Smooth muscle cell of the brain vasculature (primary cell): ENCODE results near the gene TFF2.

Experiments
- DNase-seq: peaks from one replicate; pipeline ENCODE4 v3.0.0-alpha.2; 2012; ENCODE audit warnings: low read depth, low spot score

Gene TFF2

GRCh38 chr21:42384156-42384945 lies 33.6 kb upstream of the TFF2 start:
- DNase-seq, result no peak

DNA sequence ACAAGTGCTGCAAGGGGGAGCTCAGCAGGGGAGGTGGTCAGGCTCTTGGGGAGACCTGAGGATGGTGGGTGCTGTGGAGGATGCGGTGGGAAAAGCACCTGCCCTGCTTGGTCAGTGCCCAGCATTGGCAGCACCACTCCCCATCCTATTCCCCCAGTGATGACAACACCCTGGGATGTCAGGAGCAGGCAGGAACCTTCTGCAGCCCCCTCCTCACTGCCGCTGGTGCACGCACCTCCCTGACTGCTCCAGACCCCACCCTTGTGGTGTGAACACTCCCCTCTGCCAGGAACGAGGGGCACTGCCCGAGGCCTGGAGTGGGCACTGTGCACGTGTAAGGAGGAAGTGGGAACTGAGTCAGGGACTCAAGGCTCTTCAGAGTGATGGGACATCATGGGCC lies 32.5 kb upstream of the TFF2 start:
- DNase-seq, result no peak

DNA sequence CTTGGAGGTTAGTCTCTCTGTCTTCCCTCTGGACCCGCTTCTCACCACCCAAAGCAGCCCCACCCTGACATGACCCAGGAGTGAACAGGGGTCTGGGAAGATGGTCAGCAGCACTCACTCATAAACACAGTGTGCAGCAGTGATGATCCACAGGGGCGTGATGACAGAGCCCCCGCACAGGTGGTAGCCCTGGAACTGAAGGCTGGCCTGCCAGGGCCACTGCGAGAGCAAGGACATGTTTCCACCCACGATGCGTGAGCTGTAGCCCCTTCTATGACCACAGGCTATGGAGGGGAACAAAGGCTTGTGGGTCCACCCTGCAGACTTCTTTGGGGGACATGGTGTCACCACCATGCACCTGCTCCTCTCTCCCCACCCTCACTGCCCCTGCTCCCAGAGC lies 32.1 kb upstream of the TFF2 start:
- no peak for DNase-seq

- DNase-seq, result no peak
These were observed 30.7 kb upstream of the TFF2 start for GRCh38 chr21:42381347-42381984.

DNA sequence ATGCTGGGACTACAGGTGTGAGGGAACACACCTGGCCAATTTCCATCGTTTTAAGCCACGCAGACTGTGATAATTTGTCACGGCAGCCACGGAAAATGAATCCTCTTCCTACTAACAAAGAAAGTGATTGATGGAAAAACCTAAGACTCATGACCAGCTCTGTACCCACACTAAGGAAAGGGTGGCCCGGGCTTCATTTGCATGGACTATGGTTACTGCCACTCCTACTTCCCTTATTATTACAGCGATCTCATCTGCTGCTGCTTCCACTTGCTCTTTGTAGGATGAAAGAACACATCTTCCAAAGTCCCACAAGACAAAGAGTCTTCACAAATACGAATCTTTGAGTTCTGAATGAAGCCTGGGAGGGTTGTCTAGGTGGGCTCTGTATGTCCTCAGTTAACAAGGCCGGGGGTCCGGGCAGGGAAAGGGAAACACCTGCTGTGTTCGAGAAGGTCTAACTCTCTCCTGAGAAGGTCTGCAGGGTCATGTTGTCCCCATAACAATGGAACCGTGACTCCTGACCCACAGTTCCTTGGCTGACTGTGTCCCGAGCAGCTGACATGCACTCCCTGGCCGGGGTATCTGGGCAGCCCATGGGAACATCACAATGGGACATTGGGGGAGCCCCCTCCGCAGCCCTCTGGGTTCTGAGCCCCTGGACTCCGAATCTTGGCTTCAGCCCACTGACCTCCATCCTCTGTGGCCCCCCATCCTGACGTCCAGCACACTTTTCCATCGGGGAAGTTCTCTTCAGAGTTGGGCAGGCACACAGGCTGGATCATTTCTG lies 28.8 kb upstream of the TFF2 start:
- no peak for DNase-seq

GRCh38 chr21:42378418-42378817 lies 27.6 kb upstream of the TFF2 start:
- no peak for DNase-seq

GRCh38 chr21:42377951-42378340 lies 27.2 kb upstream of the TFF2 start:
- no peak for DNase-seq

- DNase-seq, result no peak
These were observed 26.6 kb upstream of the TFF2 start for GRCh38 chr21:42377211-42377950.

GRCh38 chr21:42376338-42376982 lies 25.7 kb upstream of the TFF2 start:
- no peak for DNase-seq

GRCh38 chr21:42375966-42376337 lies 25.2 kb upstream of the TFF2 start:
- DNase-seq, result no peak

- DNase-seq, result no peak
These were observed 24.7 kb upstream of the TFF2 start for GRCh38 chr21:42375506-42375905.

- DNase-seq, result no peak
These were observed 24.2 kb upstream of the TFF2 start for GRCh38 chr21:42374864-42375499.

GRCh38 chr21:42374457-42374856 lies 23.7 kb upstream of the TFF2 start:
- DNase-seq, result no peak

GRCh38 chr21:42373908-42374455 lies 23.2 kb upstream of the TFF2 start:
- no peak for DNase-seq

- no peak for DNase-seq
These were observed 22.6 kb upstream of the TFF2 start for GRCh38 chr21:42373196-42373907.

DNA sequence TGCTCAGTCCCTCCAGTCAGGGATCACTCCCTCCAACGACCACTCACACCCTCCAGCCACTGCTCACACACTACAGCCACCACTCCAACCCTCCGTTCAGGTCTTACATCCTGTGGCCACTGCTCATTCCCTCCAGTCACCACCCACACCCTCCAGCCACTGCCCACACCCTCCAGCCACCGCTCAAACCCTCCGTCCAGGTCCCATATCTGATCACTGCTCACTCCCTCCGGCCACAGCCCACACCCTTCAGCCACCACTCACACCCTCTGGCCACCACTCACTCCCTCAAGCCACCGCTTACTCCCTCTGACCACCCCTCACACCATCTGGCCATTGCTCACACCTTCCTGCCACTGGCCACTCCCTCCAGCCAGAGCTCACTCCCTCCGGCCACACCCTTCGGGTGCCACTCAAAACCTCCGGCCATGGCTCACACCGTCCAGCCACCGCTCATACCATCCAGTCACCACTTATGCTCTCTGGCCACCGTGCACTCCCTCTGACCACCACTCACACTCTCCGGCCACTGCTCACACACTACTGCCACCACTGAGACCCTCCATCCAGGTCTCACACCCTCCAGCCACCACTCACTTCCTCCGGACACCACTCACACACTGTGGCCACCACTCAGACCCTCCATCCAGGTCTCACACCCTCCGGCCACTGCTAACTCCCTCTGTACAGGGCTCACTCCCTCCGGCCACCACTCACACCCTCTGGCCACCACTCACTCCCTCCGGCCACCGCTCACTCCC lies 20.3 kb upstream of the TFF2 start:
- no peak for DNase-seq

DNA sequence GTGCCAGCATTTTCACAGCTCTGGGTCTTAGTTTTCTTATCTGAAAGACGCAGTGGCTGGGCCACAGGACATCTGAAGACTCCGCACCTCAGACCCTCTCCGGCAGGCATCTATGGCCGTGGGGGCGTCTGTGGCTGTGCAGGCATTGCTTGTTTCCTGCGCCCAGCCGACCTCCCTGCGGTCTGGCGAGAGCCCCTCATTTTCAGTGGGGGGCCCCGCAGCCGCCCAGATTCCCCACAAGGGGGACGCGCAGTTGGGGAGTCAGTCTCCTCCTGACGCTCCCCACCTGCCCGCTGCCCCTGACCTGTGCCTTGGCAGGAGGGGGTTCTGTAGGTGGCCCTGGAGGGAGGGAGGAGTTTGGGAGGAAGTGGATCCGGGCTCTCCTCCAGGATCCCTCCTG lies 19.0 kb upstream of the TFF2 start:
- no peak for DNase-seq

- no peak for DNase-seq
These were observed 16.8 kb upstream of the TFF2 start for GRCh38 chr21:42367367-42368165.
